ENCODE data around the gene LOC101059915.
A peak's percentile ranks its signal among the peaks of the same experiment; 100 is the strongest.
"Not testable (repeated sequence)": the region's sequence is repeated elsewhere in the genome, so short reads cannot be mapped to it uniquely, and the experiment has no call there.

The LOC101059915 gene

DNA sequence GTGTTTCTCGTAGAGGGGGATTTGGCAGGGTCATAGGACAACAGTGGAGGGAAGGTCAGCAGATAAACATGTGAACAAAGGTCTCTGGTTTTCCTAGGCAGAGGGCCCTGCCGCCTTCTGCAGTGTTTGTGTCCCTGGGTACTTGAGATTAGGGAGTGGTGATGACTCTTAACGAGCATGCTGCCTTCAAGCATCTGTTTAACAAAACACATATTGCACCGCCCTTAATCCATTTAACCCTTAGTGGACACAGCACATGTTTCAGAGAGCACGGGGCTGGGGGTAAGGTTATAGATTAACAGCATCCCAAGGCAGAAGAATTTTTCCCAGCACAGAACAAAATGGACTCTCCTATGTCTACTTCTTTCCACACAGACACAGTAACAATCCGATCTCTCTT is 22.9 kb upstream of the LOC101059915 start:
- not testable (repeated sequence) for DNase-seq

- peak; percentile 66 for DNase-seq
These were observed 16.9 kb upstream of the LOC101059915 start for GRCh38 chrX:71650333-71650969.

DNA sequence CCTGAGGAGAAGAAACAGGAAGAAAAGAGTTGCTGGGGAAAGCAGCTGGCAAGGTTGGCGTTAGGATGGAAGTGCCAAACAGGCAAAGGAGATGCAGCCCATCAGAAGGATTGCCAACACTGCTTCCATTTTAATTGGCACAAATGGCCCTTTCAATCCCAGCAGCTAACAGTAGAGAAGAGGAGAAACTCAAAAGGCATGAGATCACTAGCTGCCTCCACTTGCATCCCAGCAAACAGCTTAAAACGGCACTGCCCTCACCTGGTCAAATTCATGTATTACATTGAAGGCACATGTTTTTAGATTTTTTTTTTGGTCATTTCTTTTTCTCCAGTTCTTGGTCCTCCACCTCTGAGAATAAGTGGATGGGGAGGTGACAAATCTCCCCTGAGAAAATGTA is 14.9 kb upstream of the LOC101059915 start:
- peak; percentile 81 for DNase-seq

DNA sequence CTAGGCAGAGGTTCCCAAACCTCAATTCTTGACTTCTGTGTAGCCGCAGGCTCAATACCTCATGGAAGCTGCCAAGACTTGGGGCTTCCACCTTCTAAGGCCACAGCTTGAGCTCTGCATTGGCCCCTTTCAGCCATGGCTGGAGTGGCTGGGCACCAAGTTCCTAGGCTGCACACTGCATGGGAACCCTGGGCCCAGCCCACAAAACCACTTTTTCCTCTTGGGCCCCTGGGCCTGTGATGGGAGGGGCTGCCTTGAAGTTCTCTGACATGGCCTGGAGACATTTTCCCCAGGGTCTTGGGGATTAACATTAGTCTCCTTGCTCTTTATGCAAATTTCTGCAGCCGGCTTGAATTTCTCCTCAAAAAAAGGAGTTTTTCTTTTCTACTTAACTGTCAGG is 14.0 kb upstream of the LOC101059915 start:
- no peak for DNase-seq

DNA sequence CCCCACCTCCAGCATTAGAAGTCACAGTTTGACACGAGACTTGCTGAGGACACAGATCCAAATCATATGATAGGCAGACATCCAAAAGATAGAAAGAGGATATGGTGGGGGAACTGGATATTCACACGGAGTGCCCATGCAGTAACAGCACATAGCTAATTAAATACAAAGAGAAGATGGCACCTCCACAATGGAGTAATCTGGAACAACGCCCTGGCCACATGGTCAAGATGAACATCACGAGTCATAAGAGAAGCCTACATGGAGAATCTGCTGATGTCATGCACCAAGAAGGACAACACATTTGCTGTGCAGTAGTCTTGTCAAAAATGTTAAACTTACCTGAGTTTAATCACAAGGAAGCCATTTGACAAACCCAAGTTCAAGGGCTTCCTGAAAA is 10.1 kb upstream of the LOC101059915 start:
- DNase-seq, result no peak

GRCh38 chrX:71659342-71659741 is 8.0 kb upstream of the LOC101059915 start:
- no peak for DNase-seq

- no peak for DNase-seq
These were observed 7.4 kb upstream of the LOC101059915 start for GRCh38 chrX:71659959-71660358.

DNA sequence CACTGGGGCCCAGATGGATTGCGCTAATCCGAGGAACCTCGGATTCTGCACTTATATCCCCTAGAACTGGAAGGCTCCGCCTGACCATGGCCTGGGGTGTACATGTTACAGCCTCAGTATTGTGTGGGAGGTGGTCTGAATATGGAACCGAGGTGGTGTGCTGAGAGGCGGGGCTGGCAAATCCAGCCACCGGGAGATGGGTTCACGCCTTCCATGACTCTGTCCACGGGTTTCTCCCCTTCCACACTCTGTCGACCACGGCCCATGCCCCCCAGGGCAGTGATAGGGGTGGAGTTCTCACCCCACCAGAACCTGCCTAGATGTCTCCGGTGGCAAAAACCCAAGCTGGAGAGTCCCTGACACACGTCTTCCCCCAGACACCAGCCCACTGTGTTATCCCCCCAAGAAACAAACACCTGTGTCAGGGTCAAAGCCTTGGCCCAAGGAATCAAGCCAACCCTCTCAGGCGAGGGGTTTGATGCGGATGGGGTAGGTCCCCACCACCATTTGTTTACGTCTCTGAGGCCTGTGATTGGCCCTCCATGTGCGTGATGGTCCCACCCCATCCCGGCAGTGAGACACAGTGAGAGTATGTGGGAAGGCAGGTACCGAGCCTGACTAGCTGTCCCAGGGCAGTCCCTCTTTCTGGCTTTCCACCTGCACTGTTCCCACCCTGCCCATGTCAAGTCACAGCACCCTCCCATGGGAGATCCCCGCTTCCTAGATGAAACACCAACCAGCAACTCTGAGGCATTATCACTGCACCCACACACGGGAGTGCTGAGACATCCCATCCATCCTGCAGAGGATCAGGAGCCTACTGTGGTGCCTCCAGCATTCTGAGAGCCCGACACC is 6.6 kb upstream of the LOC101059915 start:
- no peak for DNase-seq

DNA sequence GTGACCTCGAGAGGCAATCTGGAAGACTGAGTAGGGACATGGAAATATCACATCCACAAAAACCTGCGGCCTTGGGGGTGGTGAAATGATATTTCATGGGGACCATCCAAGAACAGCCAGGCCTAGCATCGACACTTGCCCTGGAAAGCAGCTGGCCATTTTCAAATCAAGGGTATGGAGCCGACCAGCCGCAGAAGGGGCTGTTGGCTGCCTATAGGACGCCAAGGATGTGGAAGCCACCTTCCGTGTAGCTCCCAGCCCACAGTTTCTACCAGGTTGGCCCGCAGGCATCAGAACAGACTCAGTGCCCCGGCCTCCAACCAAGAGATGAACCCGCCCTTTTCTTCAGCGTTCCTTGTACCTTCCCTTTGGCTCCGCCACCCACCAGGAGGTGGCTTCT is 5.4 kb upstream of the LOC101059915 start:
- no peak for DNase-seq

DNA sequence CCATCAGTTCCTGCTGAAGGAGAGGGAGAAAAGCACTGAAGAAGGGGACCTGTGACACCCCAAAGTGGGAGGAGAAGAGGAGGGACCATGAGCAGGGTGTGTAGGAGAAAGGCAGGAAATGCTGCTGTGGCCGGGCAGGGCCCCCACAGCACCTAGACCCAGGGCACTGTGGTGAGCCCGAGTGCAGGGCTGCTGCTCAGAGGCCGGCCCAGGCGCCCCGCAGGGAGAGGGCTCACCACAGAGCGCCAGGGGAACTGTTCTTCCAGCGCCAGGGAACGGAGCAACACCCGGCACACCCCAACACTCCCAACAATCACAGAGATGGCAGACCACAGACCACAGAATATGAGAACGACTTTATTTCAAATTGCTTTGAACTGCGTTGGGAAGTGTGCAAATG is 4.7 kb upstream of the LOC101059915 start:
- not testable (repeated sequence) for DNase-seq

- DNase-seq, result not testable (repeated sequence)
These were observed 4.1 kb upstream of the LOC101059915 start for GRCh38 chrX:71663238-71663637.

- peak; percentile 75 for DNase-seq
These were observed 3.1 kb upstream of the LOC101059915 start for GRCh38 chrX:71664202-71664601.

GRCh38 chrX:71664889-71665491 is 2.4 kb upstream of the LOC101059915 start:
- DNase-seq, result no peak

GRCh38 chrX:71665747-71666146 is 1.6 kb upstream of the LOC101059915 start:
- DNase-seq, result no peak

DNA sequence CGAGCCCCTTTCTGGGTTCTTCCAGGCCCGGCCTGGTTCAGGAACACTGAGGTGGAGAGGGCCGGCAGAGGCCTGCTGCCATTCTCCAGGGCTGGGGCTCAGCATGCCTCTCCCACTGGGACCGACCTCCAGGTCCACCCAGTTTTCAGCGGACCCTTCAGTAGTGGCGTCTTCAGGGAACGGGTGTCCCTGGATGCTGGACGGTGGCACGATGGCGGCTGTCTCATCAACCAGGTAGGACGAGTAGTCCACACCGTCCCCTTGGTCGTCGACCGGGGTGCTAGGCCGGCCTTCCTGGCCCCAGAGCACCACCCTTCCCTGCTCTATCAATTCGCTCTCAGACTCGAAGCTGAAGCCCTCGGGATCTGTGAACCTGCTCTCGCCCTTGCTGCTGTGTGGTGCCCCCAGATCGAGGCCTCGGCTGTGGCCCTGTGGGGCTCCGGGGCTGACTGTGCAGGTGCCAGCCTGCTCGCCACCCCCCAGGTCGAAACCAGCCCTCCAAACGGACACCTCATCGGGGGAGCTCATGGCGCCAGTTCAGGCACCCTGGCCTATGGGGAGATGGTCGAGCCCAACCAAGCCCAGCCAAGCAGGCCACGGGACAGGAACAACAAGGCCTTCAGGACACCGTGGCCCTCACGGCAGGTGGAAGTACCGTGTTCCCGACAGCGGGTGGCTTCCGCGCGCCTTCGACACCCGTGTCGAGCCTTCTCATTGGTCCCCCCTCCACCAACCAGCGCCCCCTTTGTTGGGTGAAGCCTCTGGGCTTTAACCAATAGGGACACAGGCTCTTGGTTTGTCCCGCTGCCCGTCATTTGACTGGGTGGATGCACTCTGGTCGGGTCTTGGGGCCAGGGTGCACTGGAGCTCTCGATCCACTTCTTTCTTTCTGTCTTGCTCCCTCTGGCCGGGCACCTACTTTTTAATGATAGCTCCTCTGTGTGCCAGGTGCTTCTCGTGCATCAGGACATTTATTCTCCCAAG is 814 bp upstream of the LOC101059915 start:
- peak; percentile 57 for DNase-seq

- no peak for DNase-seq
These were observed 876 bp downstream of the LOC101059915 start for GRCh38 chrX:71668248-71668595.

DNA sequence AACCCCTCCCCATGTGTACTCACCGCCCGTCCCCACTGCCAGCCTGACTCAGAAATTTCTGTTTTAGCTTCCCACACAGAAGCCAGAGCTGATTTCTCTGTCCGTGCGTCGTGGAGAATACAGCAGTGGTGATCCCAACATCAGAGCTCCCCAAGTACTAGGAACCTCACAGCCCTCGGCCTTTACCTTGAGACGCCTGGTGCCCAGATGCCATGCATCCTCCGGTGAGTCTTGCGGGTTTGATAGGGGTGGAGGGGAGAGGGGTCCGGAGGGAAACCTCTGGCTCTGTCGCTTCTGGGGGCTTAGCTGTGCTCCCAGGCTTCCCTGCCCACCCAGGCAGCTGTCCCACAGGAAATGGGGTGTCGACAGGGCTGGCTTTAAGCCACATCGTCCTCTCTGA is 2.1 kb downstream of the LOC101059915 start:
- no peak for DNase-seq

DNA sequence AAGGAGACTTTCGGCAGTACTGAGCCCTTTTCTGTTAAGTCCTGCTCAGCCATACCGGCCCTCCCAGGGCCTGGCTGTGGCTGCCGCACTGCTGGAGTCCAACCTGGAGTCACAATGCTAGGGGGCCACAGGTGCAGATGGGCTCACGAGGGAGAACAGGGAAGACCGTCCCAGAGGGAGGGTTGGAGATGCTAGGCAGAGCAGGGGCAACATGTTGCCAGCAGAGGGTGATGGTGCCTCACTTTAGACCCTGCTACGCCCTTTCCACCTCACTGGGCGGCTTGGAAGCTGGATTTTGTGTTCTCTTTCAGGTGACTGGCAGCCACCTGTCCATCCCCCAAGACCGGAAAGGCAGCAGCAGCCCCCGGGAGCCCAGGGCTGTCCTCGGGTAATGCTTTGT is 2.6 kb downstream of the LOC101059915 start:
- peak; percentile 44 for DNase-seq

DNA sequence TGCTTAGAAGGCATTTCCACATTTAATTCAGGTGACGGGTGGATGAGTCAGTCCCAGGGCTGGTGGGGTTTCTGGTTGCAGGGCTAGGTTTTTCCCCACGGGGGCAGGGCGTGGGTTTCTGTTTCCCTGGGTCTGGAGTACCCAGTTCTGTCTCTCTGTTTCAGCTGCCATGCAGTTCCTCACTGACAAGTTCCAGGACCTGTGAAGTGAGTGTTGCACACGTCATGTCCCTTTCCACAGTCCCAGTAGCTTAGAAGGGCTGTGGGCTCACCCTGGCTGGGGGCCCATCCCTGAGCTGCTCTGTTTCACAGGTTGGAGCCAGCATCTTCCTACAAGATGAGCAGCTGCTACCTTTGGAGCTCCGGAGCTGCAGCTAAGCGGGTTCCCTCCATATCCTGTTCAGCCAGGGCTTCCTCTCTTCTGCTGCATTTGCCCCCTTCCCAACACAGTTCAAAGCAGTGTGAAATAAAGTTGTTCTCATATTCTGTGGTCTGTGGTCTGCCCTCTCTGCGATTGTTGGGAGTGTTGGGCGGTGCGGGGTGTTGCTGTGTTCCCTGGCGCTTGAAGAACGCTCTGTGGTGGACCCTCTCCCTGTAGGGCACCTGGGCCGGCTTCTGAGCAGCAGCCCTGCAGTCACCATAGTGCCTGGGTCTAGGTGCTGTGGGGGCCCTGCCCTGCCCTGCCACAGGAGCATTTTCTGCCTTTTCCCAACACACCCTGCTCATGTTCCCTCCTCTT is 3.9 kb downstream of the LOC101059915 start:
- no peak for DNase-seq

- DNase-seq, result no peak
These were observed 4.6 kb downstream of the LOC101059915 start for GRCh38 chrX:71671938-71672337.

- not testable (repeated sequence) for DNase-seq
These were observed 8.3 kb downstream of the LOC101059915 start for GRCh38 chrX:71675636-71676035.

All from DMS53 (cell line).